H7 (cell line): ENCODE measurements around the gene CINP. TPM values are rescaled to one million over a fixed set of nuclear protein-coding genes. Genes with fewer than 3 reads are reported as not detected.

Experiments
- DNase-seq: peaks from one replicate; pipeline ENCODE4 v3.0.0; 2012
- H3K27me3 ChIP-seq: 2 replicates; pipeline ENCODE4 v1.6.0; 2011; ENCODE audit warnings: mild to moderate bottlenecking, low read length; ENCODE audit not compliant: control insufficient read depth, insufficient read depth
- H3K36me3 ChIP-seq: replicated peaks from 2 replicates; pipeline ENCODE4 v1.5.1; 2011; ENCODE audit warnings: low read length; ENCODE audit not compliant: control insufficient read depth, insufficient read depth
- H3K4me3 ChIP-seq: 2 replicates; pipeline ENCODE4 v1.5.1; 2011; ENCODE audit warnings: low read depth, mild to moderate bottlenecking, control low read depth, low read length, moderate library complexity; ENCODE audit not compliant: insufficient read depth
- total RNA-seq: library from RNA; depleted of rRNA; stranded (reverse); fragments of >200 nt; shearing (Covaris generic); gene quantifications from 2 replicates; pipeline ENCODE4 v1.2.3, GENCODE V29; 2014; rRNA removed

The CINP gene
- 42.3 and 52.9 TPM in 2 replicates for total RNA-seq

DNA sequence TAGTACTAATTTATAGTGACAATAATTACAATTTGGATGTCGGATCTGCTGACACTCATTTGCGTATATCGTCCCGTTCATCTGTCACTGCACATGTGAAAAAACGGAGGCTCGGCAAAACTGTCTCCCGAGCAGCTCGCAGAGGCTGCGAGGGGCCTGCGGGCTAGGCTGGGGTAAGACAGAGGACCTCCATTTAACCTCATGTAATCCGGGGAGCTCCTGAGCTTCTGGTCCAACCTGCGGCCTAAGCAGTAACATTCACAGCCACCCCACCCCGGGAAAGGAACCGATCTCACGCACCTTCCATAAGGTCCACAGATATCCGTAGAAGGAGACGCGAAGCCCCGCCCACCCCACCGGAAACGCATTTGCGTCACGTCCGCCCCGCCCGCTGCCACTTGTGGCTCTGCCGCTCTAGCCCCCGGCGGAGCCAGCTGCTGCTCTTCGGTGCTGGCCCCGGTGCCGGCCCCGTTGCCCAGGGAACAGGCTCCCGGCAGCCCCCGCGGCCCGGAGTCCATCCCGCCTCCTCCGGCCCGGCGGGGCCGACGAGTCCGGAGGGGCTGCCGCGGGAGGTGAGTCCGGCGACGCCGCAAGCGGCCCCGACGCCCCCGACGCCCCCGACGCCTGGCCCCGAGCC, at the start of gene CINP, which contains the start of gene TECPR2:
CINP (minus strand) TSS at position 346 of the 637 bp plus-strand sequence; CDS start at position 307, 39 bp downstream.
TECPR2 (plus strand) TSS at position 397 of the 637 bp plus-strand sequence. CDS start 13,781 bp downstream, outside the sequence.
- no peaks in the 10 kb centered on the region for H3K27me3 ChIP-seq
- DNase-seq = peak; percentile 98
- no peaks in the 10 kb centered on the region; the same call in 1 of the 2 replicates for H3K36me3 ChIP-seq
- peak within 1 kb of the TSS; percentile 81 for H3K4me3 ChIP-seq

- H3K36me3 ChIP-seq = no peaks in the 10 kb centered on the region
- no peak for DNase-seq
- H3K4me3 ChIP-seq = no peak overlapping the region
- no peaks in the 10 kb centered on the region for H3K27me3 ChIP-seq
Observed at GRCh38 chr14:102408724-102409123, 46.0 kb upstream of the CINP start.

GRCh38 chr14:102407258-102407657, 44.6 kb upstream of the CINP start:
- no peaks in the 10 kb centered on the region for H3K36me3 ChIP-seq
- no peak overlapping the region for H3K4me3 ChIP-seq
- H3K27me3 ChIP-seq = no peaks in the 10 kb centered on the region
- DNase-seq = no peak

GRCh38 chr14:102403028-102403427, 40.3 kb upstream of the CINP start:
- H3K4me3 ChIP-seq = no peak overlapping the region
- no peaks in the 10 kb centered on the region for H3K27me3 ChIP-seq
- H3K36me3 ChIP-seq = no peaks in the 10 kb centered on the region
- DNase-seq = no peak

GRCh38 chr14:102396521-102396920, 33.8 kb upstream of the CINP start:
- Histone ChIP-seq H3K4me3 (no peak overlapping the region), H3K27me3 (no peaks in the 10 kb centered on the region), H3K36me3 (no peaks in the 10 kb centered on the region)
- no peak for DNase-seq

- DNase-seq = peak; percentile 36
- H3K27me3 ChIP-seq = no peaks in the 10 kb centered on the region
- no peak overlapping the region for H3K4me3 ChIP-seq
- no peaks in the 10 kb centered on the region for H3K36me3 ChIP-seq
Observed at GRCh38 chr14:102394717-102395375, 32.2 kb upstream of the CINP start.

- H3K36me3 ChIP-seq = no peaks in the 10 kb centered on the region
- DNase-seq = no peak
- H3K4me3 ChIP-seq = no peak overlapping the region
- H3K27me3 ChIP-seq = no peaks in the 10 kb centered on the region
Observed at GRCh38 chr14:102392506-102392905, 29.8 kb upstream of the CINP start.

GRCh38 chr14:102390064-102390855, 27.6 kb upstream of the CINP start:
- H3K4me3 ChIP-seq = no peak overlapping the region

GRCh38 chr14:102389246-102389645, 26.6 kb upstream of the CINP start:
- no peak for DNase-seq
- Histone ChIP-seq H3K36me3 (no peaks in the 10 kb centered on the region), H3K4me3 (no peak overlapping the region), H3K27me3 (no peaks in the 10 kb centered on the region)

More at GRCh38 chr14:102390064-102390855, 27.6 kb upstream of the CINP start:
- no peak for DNase-seq
- Histone ChIP-seq H3K27me3 (no peaks in the 10 kb centered on the region), H3K36me3 (no peaks in the 10 kb centered on the region)

DNA sequence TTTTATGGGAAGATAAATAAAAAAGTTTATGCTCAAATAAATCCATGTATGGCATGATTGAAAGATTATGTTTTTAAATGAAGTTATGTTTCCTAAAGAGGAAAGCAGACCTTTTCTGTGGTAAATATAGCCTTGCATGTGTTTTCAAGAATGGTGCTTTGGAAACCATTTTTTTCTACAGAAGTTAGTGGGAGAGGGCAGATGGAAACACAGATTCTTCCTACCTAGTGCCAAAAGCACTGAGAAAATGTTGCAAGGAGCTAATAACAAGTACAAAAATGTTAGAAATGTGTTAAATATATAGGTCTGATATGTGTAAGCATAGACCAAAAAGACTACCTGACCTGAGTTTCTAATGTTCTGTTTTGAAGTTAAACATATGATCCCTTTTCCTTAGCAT, 24.4 kb upstream of the CINP start:
- no peak for DNase-seq
- Histone ChIP-seq H3K27me3 (no peaks in the 10 kb centered on the region), H3K4me3 (no peak overlapping the region), H3K36me3 (no peaks in the 10 kb centered on the region)

- H3K36me3 ChIP-seq = peaks cover 4% of the 10 kb centered on the region
- H3K27me3 ChIP-seq = no peaks in the 10 kb centered on the region
- no peak for DNase-seq
- no peak overlapping the region for H3K4me3 ChIP-seq
Observed at GRCh38 chr14:102378830-102379229, 16.1 kb upstream of the CINP start.

GRCh38 chr14:102377696-102378095, 15.0 kb upstream of the CINP start:
- no peak for DNase-seq
- Histone ChIP-seq H3K27me3 (no peaks in the 10 kb centered on the region), H3K4me3 (no peak overlapping the region), H3K36me3 (peaks cover 4% of the 10 kb centered on the region)

DNA sequence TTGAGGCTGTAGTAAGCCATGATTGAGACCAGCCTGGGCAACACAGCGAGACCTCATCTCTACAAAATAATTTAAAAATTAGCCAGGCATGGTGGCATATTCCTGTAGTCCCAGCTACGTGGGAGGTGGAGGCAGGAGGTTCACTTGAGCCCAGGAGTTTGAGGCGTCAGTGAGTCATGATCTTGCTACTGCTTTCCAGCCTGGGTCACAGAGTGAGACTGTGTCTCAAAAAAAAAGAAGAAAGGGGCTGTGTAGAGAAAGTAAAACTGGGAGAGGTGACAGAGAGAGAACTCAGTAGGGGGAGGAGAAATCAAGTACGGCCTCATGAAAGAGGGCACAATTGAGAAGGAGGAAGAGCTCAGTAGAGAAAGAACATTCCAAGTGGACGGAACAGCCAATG, 12.4 kb upstream of the CINP start:
- Histone ChIP-seq H3K36me3 (peaks cover 4% of the 10 kb centered on the region; the same call in 1 of the 2 replicates), H3K27me3 (no peaks in the 10 kb centered on the region), H3K4me3 (no peak overlapping the region)
- DNase-seq = no peak

GRCh38 chr14:102374264-102374663, 11.6 kb upstream of the CINP start:
- DNase-seq = no peak
- H3K36me3 ChIP-seq = peaks cover 4% of the 10 kb centered on the region; the same call in 1 of the 2 replicates

More at GRCh38 chr14:102374264-102374663, 11.6 kb upstream of the CINP start:
- H3K4me3 ChIP-seq = no peak overlapping the region
- H3K27me3 ChIP-seq = no peaks in the 10 kb centered on the region
